ENCODE measurements around the gene KRTDAP.

- TF ChIP-seq POLR2AphosphoS5 (IDR thresholded peaks at IDR 0.05; ENCODE audit: low read depth) (no peak), CTCF (IDR thresholded peaks at IDR 0.05; ENCODE audit: insufficient read depth, low read length) (no peak)
Observed at GRCh38 chr19:35444735-35445134, 45.5 kb downstream of the KRTDAP start.
